Fibroblast of gingiva (primary cell): ENCODE results near the gene HSPB1.
A peak's percentile ranks its signal among the peaks of the same experiment; 100 is the strongest.
"Not testable (repeated sequence)": the region's sequence is repeated elsewhere in the genome, so short reads cannot be mapped to it uniquely, and the experiment has no call there.

Experiments
- DNase-seq: peaks from one replicate; pipeline ENCODE4 v3.0.0-alpha.2; 2011; ENCODE audit warnings: low read depth

The HSPB1 gene

DNA sequence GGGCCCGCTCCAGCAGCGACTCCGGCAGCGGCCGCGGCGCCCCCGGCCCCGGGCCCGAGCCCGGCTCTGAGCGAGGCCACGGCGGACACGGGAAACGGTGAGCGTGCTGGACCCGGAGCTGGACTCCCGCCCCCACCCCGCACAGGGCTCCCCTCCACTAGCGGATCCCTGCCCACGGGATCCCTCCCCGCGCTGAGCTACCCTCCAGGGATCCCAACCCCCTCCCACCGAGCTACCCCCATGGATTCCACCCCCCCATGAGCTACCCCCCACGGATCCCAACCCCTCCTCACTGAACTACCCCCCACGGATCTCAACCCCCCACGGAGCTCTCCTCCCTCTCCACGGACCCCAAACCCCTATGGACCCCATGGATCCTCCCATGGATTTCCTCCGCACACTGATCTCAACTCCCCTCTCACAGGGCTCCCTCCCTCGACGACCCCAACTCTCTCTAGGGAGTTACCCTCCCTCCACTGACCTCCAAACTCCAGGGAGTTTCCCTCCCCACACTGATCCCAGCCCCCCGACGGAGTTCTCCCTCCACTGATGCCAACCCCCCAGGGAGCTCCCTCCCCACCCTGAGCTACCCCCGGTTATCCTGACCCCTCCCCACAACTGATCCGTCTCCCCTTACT lies 20.6 kb upstream of the HSPB1 start:
- no peak for DNase-seq

DNA sequence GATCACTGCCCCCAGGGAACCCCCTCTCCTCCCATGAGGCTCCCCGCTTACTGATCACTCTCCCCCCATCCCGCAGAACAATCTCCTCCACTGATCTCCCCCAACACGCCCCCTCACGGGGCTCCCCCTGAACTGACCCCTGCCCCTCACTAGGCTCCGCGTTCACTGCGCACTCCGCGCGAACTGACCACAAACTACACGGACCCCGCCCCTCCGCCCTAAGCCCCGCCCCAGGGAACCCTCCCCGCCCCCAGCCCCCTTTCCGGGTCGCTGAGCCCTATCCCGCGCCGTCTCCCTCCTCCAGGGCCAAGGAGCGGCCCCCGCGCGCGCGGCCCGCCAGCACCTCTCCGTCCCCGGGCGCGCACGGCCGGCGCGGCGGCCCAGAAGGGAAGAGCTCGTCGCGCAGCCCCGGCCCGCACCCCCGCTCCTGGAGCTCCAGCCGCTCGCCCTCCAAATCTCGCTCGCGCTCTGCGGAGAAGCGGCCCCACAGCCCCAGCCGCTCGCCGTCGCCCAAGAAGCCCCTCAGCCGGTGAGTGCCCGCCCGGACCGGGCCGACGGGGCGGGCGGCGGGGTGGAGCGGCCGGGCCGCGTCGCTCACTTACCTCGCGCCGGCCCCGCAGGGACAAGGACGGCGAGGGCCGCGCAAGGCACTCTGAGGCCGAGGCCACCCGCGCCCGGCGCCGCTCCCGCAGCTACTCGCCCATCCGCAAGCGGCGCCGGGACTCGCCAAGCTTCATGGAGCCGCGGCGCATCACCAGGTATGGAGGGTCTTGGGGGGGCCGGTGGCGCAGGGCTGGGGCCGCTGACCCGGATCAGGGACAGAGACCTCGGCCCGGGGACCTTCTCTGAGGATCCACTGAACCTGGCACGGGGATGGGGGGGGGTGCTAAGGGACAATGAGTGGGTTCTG lies 19.9 kb upstream of the HSPB1 start:
- DNase-seq = no peak

- no peak for DNase-seq
These were observed 19.0 kb upstream of the HSPB1 start for GRCh38 chr7:76283254-76284159.

DNA sequence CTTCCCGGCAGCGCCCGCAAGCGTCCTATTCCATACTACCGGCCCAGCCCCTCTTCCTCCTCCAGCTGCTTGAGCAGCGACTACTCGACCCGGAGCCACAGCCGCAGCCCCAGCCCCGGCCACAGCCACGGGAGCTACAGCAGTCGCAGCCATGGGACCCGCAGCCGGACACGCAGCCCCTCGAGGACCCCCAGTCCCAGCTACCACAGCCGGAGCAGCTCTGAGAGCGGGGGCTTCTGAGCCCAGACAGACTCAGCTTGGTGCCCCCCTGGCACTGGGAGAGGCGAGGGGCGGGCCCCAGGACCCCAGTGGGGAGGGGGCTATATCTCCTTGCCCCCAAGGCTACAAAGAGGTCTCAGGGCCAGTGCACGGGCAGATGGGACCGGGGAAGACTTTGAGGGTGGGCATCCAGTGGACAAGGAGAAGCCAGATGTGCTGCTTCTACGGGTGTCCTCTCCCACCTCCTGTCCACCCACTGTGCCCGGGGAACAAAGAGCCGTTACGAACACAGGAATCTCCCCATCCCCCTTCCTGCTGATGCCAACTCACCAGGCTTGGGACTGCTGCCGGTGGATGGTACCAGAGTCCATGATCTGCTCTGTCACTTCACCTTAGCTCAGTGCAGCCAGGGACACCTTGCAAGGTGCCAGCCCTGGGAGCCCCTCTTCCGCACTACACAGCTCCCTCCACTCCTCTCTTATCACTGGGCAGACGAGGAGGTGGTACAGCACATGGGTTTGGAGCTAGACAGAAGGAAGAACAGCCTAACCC lies 16.7 kb upstream of the HSPB1 start:
- no peak for DNase-seq

- DNase-seq = no peak
These were observed 15.6 kb upstream of the HSPB1 start for GRCh38 chr7:76286842-76287403.

DNA sequence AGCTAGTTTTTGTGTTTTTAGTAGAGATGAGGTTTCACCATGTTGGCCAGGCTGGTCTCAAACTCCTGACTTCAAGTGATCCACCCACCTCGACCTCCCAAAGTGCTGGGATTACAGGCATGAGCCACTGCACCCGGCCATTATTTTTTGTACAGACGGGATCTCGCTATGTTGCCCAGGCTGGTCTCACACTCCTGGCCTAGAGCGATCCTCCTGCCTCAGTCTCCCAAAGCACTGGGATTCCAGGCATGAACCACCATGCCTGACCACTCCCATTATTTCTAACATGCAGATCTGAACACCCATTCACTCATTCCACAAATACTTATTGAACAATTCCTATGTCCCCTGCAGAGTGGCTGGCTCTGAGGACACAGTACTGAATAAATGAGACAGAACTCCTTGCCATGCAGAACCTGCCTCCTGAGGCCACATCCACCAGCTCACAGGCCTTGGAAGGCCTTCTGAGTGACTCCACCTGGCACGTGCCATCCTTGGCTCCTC lies 11.6 kb upstream of the HSPB1 start:
- not testable (repeated sequence) for DNase-seq

GRCh38 chr7:76291351-76292212 lies 10.9 kb upstream of the HSPB1 start:
- DNase-seq = peak; percentile 93

GRCh38 chr7:76292213-76292573 lies 10.3 kb upstream of the HSPB1 start:
- peak; percentile 43 for DNase-seq

DNA sequence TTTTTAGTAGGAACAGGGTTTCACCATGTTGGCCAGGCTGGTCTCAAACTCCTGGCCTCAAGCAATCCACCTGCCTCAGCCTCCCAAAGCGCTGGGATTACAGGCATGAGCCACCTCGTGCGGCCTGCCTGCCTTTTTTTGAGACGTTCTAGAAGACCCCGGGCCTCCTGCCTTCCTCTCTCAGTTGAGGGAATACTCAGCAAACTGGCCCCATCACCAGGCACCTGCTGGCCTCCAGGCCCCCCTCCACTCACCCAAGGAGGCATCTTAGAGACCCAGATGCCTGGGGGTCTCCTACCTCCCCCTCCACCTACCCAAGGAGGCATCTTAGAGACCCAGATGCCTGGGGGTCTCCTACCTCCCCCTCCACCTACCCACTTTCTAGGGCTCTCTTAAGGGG lies 9.6 kb upstream of the HSPB1 start:
- DNase-seq = not testable (repeated sequence)

DNA sequence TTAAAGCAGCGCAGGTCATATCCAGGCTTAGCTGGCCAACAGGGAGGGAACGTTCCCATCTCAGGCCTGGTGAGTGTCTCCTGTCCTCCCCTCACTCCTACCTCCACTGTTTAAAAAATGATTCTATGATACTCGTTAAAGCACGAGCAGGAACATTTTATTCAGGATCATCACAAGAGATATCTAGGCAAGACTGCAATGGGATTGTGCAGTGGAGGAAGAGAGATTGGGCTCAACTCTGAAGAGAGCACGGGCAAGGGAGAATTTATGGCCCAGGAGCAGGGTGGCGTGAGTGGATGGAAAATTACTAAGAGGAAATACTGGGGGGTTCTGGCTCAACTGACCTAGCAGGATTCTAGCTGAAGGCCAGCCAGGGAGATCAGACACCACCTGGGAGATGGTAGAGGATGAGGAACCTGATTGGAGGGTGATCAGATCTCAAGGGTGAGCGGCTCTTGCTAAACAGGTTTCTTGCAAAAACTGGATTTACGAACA lies 9.0 kb upstream of the HSPB1 start:
- no peak for DNase-seq

GRCh38 chr7:76294344-76295024 lies 8.0 kb upstream of the HSPB1 start:
- DNase-seq = peak; percentile 96

DNA sequence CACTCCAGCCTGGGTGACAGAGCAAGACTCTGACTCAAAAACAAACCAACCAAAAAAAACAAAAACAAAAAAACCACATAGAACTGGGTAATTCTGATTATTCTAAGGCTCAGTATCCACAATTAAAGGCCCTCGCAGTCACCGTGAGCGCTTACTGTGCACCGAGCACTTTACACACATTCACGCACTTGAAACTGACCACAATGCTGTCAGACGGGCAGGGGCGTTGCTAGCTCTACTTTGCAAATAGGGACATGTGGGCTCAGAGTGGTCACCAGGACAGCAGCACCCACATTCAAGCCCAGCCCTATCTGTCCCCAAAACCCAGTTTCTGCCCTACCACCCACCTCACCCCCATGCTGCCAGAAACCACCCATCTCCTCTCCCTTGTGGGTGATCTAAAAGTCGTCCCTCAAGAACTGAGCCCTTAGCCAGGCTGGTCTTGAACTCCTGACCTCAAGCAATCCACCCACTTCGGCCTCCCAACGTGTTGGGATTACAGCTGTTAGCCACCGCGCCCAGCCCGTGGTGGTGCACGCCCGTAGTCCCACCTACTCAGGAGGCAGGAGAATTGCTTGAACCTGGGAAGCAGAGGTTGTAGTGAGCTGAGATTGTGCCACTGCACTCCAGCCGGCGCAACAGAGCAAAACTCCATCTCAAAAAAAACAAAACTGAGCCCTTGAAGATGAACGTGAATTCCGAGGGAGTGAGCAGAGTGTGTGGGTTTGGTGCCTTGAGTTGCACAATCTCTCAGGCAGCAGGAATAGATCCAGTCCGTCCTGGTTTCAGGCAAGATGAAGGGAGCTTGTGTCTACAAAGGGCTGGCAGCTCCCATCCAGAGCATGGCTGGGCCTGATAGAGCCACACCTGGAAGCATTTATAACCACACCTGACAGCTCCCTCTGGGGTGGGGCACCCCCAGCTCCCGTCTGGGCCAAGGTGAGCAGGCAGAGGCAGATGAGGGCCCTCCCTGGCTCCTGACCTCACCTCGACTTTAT lies 5.4 kb upstream of the HSPB1 start:
- peak; percentile 87 for DNase-seq

DNA sequence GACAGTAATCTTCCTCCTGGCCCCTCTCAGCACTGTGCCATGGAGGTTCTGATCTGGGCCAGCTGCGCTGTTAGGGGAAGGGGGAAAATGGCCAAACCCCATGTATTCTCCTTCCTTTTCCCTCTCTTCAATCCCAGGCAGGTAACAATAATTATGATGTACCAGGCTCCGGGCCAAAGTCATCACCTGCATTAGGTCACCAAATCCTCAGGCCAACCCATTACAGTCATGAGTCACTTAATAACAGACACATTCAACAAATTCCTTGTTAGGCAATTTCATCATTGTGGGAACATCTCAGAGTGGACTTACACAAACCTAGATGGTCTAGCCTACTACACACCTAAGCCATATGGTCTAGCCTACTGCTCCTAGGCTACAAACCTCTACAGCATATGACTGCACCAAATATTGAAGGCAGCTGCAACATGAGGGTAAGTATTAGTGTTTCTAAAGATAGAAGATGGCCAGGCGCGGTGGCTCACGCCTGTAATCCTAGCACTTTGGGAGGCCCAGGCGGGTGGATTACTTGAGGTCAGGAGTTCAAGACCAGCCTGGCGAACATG lies 2.2 kb upstream of the HSPB1 start:
- peak; percentile 63 for DNase-seq

- no peak for DNase-seq
These were observed 1.5 kb upstream of the HSPB1 start for GRCh38 chr7:76301000-76301399.

GRCh38 chr7:76303202-76304147 lies 1.0 kb downstream of the HSPB1 start:
- peak; percentile 91 for DNase-seq

DNA sequence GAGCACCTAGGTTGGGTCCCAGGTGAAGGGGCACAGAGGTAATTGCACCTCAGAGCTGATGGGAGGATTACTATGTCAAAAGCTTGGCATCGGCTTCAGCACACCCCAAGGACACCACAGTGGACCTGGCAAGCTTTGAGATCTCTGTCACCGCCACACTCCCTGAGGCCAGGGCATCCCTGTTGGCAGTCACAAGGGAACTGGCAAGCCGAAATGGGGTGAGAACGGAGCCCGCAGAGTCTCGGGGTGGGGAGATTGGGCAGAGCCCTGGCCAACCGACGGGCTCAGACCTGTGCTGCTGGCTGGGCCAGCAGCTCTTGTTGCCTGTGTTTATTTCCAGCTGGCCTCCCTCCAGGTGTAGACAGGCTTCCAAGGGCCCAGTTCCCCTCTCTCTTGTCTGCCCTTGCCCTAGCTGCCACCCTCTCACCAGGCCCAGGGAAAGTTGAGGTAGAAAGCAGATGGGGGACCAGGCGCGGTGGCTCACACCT lies 2.5 kb downstream of the HSPB1 start:
- no peak for DNase-seq
